CD4-positive, alpha-beta T cell (primary cell): ENCODE data around the gene POU6F1. TPM values are rescaled to one million over a fixed set of nuclear protein-coding genes. Genes with fewer than 3 reads are reported as not detected.
A peak's percentile ranks its signal among the peaks of the same experiment; 100 is the strongest.
"Not testable (repeated sequence)": the region's sequence is repeated elsewhere in the genome, so short reads cannot be mapped to it uniquely, and the experiment has no call there.

Experiments
- ATAC-seq: fragments of 200-7000 bp; cut with Tn5 transposase; one replicate; pipeline ENCODE4 v1.10.0; 2022; ENCODE audit warnings: mild to moderate bottlenecking; ENCODE audit not compliant: poor library complexity
- CTCF ChIA-PET: fragments of 350-600 bp; sonication (Branson Sonifier 250); formaldehyde crosslinking; loops from one replicate; lab custom pipeline; 2021; ENCODE audit warnings: antibody characterized with exemption, inconsistent platforms; lab: Charles Lee
- POLR2A ChIA-PET: fragments of 350-600 bp; sonication (Branson Sonifier 250); formaldehyde crosslinking; loops from one replicate; lab custom pipeline; 2021; ENCODE audit warnings: antibody characterized with exemption, inconsistent platforms; lab: Charles Lee
- DNase-seq, 14 experiments: peaks; one replicate each; pipeline ENCODE4 v3.0.0-alpha.2; 2013 to 2020; ENCODE audit warnings: mixed read lengths in 2 of 14
- H3K27ac ChIP-seq, 2 donors: one replicate each; pipeline versions ENCODE4 v1.5.1 to v1.7.0; 2013; ENCODE audit warnings: low read length in 2 of 2, low read depth in 1 of 2, mild to moderate bottlenecking in 1 of 2
- H3K27me3 ChIP-seq, 2 experiments: 1 replicate in 1 of 2; 2 replicates in 1 of 2; pipeline versions ENCODE4 v1.6.1 to v1.7.0; 2013; ENCODE audit warnings: low read length in 2 of 2, control low read depth in 1 of 2, mild to moderate bottlenecking in 1 of 2, moderate library complexity in 1 of 2; ENCODE audit not compliant: insufficient read depth in 2 of 2, control insufficient read depth in 1 of 2
- H3K36me3 ChIP-seq: one replicate; pipeline ENCODE4 v1.6.1; 2013; ENCODE audit warnings: low read length, control low read depth; ENCODE audit not compliant: insufficient read depth
- H3K4me1 ChIP-seq: one replicate; pipeline ENCODE4 v1.6.1; 2013; ENCODE audit warnings: low read length, control low read depth; ENCODE audit not compliant: insufficient read depth
- H3K4me3 ChIP-seq: one replicate; pipeline ENCODE4 v1.5.1; 2013; ENCODE audit warnings: mild to moderate bottlenecking, low read length, moderate library complexity
- H3K9me3 ChIP-seq, 2 experiments: 1 replicate in 1 of 2; 2 replicates in 1 of 2; pipeline versions ENCODE4 v1.6.1 to v1.7.0; 2013; ENCODE audit warnings: low read length in 2 of 2, mild to moderate bottlenecking in 2 of 2, control low read depth in 1 of 2, moderate library complexity in 1 of 2; ENCODE audit not compliant: control insufficient read depth in 1 of 2, insufficient read depth in 1 of 2
- H3K27ac Mint-ChIP-seq: one replicate; pipeline ENCODE4 v1.8.0; 2020; ENCODE audit warnings: mixed read lengths
- H3K27me3 Mint-ChIP-seq: one replicate; pipeline ENCODE4 v1.8.0; 2021; ENCODE audit warnings: mixed read lengths
- H3K36me3 Mint-ChIP-seq: one replicate; pipeline ENCODE4 v1.8.0; 2021; ENCODE audit warnings: low read depth, mixed read lengths
- H3K4me1 Mint-ChIP-seq: one replicate; pipeline ENCODE4 v1.8.0; 2021; ENCODE audit warnings: low read depth, mixed read lengths
- H3K4me3 Mint-ChIP-seq: one replicate; pipeline ENCODE4 v1.8.0; 2020; ENCODE audit warnings: mild to moderate bottlenecking, mixed read lengths
- H3K9me3 Mint-ChIP-seq: one replicate; pipeline ENCODE4 v1.8.0; 2020; ENCODE audit warnings: mixed read lengths
- intact Hi-C, 2 experiments: fragments of 100-400 bp; cut with DNase I in 1 of 2; cut with micrococcal nuclease in 1 of 2; formaldehyde crosslinking; loops; one replicate each; pipeline versions ENCODE4 v1.15.1 to v1.9.0; 2023 to 2025; cut with DNase I, micrococcal nuclease
- total RNA-seq, 174 experiments: library from RNA in 2 of 174; stranded (reverse) in 2 of 174; gene quantifications; one replicate each; pipeline ENCODE4 v1.2.3 and lab custom pipeline; 2021 to 2026
- TF ChIP-seq, protein P1 (sequence below): fragments of 200-600 bp; IDR thresholded peaks from one replicate; pipeline ENCODE4 v1.8.0; 2022; ENCODE audit warnings: antibody characterized with exemption, mild to moderate bottlenecking

Gene POU6F1
- total RNA-seq, 2 experiments from 2014 or later = 31.7 to 36.8 TPM

DNA sequence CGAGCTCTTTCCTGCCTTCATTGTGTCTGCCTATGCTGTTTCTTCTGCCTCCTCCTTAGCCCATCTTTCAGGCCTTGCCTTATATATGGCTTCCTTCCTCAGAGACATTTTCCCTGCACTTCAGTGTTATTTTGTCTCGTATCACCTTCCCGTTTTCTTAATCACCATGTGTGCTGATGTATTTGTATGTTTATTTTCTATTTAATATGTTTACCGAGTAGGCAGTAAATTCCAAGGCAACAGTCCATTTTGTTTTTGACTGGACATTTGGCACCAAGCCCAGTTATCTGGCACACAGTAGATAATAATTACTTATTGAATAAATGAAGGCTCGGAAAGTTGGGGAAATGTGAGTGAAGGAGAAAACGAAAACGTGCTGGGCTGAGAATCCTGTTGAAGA is 4.6 kb upstream of the POU6F1 start:
- no peak overlapping the region for H3K4me3 Mint-ChIP-seq
- CTCF ChIA-PET = no interaction called here
- no peaks in the 10 kb centered on the region for H3K36me3 Mint-ChIP-seq
- intact Hi-C loops = no loop called here
- H3K27me3 Mint-ChIP-seq = no peaks in the 10 kb centered on the region
- Histone ChIP-seq H3K9me3 (no peaks in the 10 kb centered on the region), H3K36me3 (no peaks in the 10 kb centered on the region), H3K27me3 (no peaks in the 10 kb centered on the region), H3K4me1 (peaks cover 10% of the 10 kb centered on the region), H3K4me3 (no peak overlapping the region), H3K27ac (no peak overlapping the region)
- H3K9me3 Mint-ChIP-seq = no peaks in the 10 kb centered on the region
- H3K4me1 Mint-ChIP-seq = peaks cover 23% of the 10 kb centered on the region
- no peak overlapping the region for H3K27ac Mint-ChIP-seq
- DNase-seq = no peak
- TF ChIP-seq, protein P1, sequence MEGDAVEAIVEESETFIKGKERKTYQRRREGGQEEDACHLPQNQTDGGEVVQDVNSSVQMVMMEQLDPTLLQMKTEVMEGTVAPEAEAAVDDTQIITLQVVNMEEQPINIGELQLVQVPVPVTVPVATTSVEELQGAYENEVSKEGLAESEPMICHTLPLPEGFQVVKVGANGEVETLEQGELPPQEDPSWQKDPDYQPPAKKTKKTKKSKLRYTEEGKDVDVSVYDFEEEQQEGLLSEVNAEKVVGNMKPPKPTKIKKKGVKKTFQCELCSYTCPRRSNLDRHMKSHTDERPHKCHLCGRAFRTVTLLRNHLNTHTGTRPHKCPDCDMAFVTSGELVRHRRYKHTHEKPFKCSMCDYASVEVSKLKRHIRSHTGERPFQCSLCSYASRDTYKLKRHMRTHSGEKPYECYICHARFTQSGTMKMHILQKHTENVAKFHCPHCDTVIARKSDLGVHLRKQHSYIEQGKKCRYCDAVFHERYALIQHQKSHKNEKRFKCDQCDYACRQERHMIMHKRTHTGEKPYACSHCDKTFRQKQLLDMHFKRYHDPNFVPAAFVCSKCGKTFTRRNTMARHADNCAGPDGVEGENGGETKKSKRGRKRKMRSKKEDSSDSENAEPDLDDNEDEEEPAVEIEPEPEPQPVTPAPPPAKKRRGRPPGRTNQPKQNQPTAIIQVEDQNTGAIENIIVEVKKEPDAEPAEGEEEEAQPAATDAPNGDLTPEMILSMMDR = no peak
- no peak for ATAC-seq
- POLR2A ChIA-PET = interaction anchor here (1.6 kb wide), 1 partner anchor 16 kb away, joined by 6 read pairs; the partner anchor contains the start of gene DAZAP2

DNA sequence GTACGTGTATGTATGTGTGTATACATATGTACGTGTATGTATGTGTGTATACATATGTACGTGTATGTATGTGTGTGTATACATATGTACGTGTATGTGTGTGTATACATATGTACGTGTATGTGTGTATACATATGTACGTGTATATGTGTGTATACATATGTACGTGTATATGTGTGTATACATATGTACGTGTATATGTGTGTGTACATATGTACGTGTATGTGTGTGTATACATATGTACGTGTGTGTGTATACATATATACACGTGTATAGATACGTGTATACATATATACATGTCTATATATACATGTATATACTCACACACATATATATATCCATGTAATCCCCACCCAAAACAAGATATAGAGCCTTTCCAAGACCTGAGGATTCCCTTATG is 2.0 kb upstream of the POU6F1 start:
- H3K36me3 ChIP-seq, DNase-seq, ATAC-seq, H3K4me3 ChIP-seq, H3K9me3 Mint-ChIP-seq, H3K36me3 Mint-ChIP-seq, H3K27me3 Mint-ChIP-seq, H3K9me3 ChIP-seq, H3K27me3 ChIP-seq, CTCF ChIA-PET, H3K27ac ChIP-seq: not testable (repeated sequence)
- H3K4me1 Mint-ChIP-seq = peaks cover 33% of the 10 kb centered on the region
- POLR2A ChIA-PET = interaction anchor here (1.8 kb wide), 1 partner anchor 19 kb away, joined by 6 read pairs; the partner anchor contains the start of gene DAZAP2
- H3K27ac Mint-ChIP-seq = peak overlapping the region; percentile 98
- intact Hi-C loops = loop anchor here (5.0 to 10.0 kb wide), 4 partner anchors 45 to 173 kb away; partner anchors contain the start of genes CSRNP2 (in 1 of the 2), LETMD1 (in 1 of the 2) and TFCP2 (in 1 of the 2)
- peaks cover 16% of the 10 kb centered on the region for H3K4me1 ChIP-seq
- peak overlapping the region; percentile 94 for H3K4me3 Mint-ChIP-seq

GRCh38 chr12:51219322-51219721 is 1.5 kb upstream of the POU6F1 start:
- ChIA-PET POLR2A (interaction anchor here (1.4 to 5.1 kb wide), 8 partner anchors 11 to 122 kb away, joined by 4 to 221 read pairs (median 17); partner anchors contain the start of genes DAZAP2 and TFCP2), CTCF (interaction anchor here (4.0 kb wide), 1 partner anchor 19 kb away, joined by 40 read pairs; the partner anchor contains the start of gene DAZAP2)
- peak overlapping the region; percentile 98 for H3K27ac Mint-ChIP-seq
- Histone ChIP-seq H3K27ac (no peak overlapping the region), H3K27me3 (no peaks in the 10 kb centered on the region), H3K4me3 (no peak overlapping the region), H3K9me3 (no peaks in the 10 kb centered on the region), H3K36me3 (no peaks in the 10 kb centered on the region), H3K4me1 (peaks cover 16% of the 10 kb centered on the region)
- intact Hi-C loops = loop anchor here (5.0 to 10.0 kb wide), 4 partner anchors 45 to 172 kb away; partner anchors contain the start of genes CSRNP2 (in 1 of the 2), LETMD1 (in 1 of the 2) and TFCP2 (in 1 of the 2)
- no peaks in the 10 kb centered on the region for H3K9me3 Mint-ChIP-seq
- H3K4me1 Mint-ChIP-seq = peaks cover 33% of the 10 kb centered on the region
- TF ChIP-seq, protein P1 = no peak
- peak overlapping the region; percentile 94 for H3K4me3 Mint-ChIP-seq
- peaks cover 10% of the 10 kb centered on the region for H3K36me3 Mint-ChIP-seq
- ATAC-seq (no peak), DNase-seq (no peak)
- H3K27me3 Mint-ChIP-seq = no peaks in the 10 kb centered on the region
